ENCODE measurements around the gene WDR88.

DNA sequence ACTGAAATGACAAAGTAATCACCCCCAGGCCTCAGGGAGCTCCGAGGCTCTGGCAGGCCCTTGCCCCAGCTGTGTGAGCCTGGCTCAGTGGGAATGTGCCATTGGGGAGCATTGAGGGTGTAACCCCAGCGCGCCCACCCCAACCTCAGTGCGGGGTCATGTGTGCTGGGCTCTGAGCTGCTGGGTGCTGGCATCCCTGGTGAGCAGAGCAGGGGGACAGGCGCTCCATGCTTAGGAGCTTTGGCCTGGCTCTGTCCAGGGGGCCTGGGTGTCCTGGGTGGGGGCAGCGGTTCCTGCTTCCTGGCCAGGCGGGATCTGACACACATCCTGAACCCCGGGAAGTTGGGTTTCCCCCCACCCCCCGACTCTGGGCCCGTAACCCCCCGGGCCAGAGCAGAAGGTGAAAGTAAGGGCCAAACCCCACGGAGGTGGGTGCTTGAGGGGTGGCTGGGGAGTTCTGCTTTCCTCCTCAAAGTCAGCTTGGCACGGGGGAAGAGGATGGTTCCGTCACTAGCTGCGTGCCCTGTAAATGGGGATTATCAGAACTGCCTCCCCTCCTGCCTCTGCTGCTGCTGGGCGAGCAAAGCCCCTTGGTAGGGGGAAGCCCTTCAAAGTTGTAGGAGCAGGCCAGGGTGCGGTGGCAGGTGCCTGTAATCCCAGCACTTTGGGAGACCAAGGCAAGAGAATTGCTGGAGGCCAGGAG lies 63.9 kb downstream of the WDR88 start:
- TF ChIP-seq CTCF (IDR thresholded peaks at IDR 0.05; ENCODE audit: insufficient read depth, low read length), result no peak
- TF ChIP-seq POLR2AphosphoS5 (IDR thresholded peaks at IDR 0.05; ENCODE audit: low read depth), result peak; percentile 51; the same call in 1 of the 2 replicates
